ENCODE measurements around the gene VSNL1.
A peak's percentile ranks its signal among the peaks of the same experiment; 100 is the strongest.

VSNL1 gene

DNA sequence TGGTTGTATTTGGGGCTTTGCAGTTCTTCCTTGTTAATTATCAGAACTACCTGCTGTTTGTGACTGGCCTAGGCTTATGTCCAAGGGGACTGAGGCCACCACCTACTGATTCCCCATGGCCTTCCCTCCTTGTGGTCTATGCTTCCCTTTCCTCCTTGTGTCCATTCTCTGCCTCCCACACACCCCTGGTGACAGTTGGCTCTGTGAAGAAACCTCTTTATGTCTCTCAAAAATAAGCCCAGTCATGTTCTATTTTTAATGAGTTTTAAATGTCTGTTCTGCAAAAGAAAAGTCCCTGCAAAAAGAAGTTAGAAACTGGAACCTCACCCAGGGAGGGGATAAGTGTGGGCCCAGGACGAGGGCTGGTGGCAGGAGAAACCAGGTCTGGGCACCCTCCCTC lies 108.1 kb downstream of the VSNL1 start:
- no peak for DNase-seq

DNA sequence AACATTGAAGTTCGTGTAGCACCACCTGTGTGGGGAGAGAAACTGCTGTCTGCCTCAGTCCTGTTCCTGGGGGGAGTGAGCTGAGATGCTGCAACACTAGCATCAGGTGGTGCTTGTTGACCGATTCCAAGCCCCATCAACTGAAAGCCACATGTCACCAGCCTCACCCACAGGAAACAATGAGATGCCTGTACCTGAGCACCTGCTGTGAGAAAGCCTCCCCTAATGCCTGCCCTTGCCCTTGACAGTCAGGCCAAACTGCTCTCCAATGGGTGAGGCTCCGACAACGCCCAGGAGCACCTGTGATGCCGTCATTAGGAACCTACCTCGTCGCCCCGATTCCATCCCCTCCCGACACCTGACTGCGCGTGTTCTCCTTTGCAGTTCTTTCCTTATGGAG lies 108.5 kb downstream of the VSNL1 start:
- DNase-seq, result no peak

DNA sequence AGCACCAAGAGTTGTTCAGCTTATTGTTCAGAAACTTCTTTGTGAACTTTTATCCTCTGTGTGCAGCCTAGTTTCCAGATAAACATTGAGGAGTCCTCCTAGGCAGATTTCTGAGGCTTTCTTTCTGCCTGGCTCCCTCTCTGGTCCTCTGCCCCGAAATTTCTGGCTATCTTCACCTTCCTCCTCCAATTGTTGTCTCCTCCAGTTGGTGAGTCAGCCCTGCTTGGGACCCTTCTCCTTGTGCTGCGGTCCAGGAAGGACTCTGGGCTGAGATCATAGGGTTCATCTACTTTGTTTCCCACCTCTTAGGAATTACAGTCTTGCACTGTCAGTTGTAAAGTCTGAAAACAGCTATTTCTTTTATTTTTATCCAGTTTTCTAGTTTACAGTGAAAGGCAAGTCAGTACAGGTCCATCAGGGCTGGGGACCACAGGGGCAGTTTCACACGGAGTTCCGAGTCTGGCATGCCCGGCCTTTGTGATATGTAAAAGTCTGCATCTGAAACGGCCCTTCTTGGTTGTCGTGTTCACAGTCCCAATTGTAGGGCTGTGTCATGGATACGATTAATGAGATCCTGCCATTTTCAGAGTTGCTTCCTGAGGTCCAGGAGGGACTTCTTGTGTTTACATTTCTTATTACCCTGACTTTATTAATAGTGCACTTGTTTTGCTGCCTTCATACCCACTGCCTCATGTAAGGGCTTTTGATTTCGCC lies 112.3 kb downstream of the VSNL1 start:
- no peak for DNase-seq

DNA sequence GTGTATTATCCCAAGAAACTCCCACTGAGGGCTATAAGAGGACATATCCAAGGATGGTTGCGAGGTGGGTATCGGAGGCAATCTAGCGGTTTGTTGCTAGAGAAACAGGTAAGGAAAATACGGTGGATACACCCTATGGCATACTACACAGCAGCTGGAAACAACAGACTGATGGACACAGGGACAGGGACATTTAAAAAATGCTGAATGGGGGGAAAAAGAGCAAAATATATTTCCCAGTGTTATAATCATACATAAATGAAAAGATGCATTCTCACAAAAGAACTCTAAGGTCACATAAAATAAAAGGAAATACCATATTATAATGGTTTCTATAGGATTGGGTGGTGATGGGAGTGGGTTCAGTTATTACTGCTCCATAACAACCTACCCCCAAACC lies 117.3 kb downstream of the VSNL1 start:
- no peak for DNase-seq

DNA sequence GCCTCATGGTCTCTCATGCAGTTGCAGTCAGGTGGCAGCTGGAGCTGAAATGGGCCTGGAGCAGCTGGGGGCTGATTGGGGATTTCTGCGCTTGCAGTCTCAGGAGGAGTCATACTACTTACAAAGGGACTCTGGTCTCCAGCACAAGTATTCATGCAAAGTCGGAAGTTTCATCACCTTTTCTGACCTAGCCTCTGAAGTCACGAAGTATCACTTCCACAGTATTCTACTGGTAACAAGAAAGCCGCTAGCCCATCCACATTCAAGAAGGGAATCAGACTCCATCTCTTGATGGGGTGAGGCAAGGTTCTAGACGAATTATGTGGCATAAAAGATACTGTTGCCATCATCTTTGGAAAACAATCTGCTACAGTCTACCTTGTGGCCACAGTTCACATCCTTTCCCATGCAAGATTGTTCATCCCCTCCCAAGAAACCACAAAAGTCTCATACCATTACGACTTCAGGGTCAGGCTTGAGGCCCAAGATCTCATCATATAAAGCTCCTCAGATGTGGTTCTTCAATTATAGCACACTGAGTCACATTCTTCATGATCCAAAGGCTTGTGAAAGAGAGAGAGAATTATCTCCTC lies 117.9 kb downstream of the VSNL1 start:
- DNase-seq, result no peak

DNA sequence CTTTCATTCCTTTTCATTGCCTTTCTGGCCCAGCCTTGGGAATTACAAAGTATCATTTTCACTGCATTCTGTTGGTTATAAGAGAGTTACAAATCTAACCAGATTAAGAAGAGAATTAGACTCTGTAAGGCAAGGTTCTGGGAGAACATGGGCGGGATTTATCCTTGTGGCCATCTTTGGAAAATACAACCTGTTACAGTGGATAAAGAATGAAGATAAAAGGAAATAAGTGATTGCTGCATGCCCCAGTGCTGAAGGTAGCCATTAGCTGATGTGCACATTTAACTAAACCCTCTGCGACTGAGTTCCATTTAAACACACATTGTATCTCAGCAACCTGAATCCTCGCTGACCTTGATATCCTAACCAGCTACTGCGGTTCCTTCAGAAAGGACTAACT lies 119.7 kb downstream of the VSNL1 start:
- DNase-seq, result no peak

DNA sequence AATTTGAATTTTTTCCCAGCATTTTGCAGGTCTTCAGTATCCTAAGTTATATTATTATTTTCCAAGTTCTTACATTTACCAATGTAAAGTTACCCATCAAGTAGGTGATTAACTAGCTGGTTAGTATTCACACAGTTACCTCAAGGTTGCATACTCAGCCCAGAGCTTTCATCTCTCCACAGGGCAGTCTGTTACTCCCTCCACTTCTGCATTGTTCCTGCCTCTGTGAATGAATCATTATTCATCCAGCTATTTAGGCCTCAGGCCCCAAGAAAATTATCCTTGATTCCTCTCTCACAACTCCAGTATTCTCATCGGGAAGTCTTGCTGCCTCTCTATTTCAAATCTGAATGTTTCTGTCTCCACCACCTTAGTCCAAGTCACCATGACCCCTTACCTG lies 121.0 kb downstream of the VSNL1 start:
- no peak for DNase-seq

DNA sequence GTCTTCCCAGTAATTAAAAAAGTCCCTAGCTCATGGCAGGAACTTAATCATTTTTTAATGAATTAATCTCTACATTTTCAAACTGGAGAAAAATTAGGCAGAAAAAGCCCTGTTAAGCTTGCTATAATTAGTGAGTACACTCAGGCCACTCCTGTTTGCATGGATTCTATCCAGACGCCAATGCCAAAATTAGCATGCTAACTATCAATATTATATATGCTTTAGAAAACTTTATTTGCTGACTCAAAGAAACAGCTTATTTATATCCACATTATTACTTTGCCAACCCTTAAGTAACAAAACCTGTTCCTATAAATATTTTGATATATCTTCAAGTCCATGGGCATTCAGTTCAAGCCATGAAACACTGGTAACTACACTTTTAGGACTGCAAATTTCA lies 122.2 kb downstream of the VSNL1 start:
- DNase-seq, result no peak

DNA sequence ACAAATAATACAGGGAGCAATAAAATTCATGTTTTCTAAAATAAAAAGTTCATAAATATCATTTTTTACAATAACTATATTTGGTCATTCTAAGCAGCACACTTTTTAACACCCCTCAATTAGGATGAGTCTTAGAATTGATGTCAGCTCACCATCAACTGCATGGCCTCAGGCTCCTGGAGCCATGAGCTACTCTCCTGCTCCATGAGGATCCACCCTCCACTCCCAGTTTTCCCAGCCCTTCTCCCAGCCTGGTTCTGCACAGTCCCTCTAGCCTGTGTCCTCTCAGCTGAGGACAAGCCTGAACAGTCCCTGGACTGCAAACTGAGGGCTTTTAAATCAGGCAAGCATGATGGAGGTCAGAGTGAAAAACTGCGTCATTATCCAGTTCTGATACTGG lies 124.0 kb downstream of the VSNL1 start:
- DNase-seq, result no peak

DNA sequence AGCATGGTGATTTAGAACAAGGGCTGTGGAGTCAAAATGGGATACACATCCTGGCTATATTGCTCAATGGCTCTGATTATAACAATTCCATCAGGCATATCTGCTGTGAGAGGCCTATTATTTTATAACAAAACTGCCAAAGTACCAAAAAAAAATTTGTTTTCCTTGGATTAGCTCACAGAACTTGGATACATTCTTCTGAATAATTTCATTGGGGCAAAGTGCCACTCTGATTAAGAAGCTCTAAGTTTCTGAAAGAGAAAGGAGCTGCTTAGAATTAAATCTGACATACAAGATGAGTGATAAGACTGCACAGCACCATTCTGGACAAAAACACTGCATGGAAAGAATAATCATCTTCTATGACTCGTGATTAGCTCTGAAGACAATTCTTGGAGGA lies 127.4 kb downstream of the VSNL1 start:
- DNase-seq, result no peak

DNA sequence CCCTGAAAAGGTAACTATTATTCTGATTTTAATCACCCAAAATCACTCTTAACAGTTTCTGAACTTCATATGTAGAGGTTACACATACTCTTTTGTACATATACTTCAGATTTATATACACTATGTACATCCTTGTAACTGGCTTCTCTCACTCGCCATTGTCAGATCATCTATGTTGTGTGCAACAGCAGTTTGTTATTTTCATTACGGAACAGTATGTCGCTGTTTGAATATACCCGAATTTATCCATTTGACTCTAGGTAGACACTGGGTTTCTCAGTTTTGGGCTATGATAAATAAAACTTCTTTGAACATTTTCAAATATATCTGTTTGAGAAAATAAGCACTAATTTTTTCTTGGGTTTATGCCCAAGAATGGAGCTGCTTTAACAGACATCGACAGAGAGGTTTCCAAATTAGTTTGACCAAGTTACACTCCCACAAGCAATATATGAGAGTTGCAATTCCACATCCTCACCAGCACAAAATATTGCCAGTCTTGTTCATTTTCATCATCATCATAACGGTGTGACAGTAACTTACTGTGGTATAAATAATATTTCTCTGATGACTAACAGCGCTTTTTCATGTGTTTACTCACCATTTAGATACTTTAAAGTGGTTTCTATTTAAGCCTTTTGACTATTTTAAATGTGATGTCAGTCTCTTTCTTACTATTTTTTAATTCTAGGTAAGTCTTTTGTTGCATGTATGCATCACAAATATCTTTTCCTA lies 132.3 kb downstream of the VSNL1 start:
- peak; percentile 30 for DNase-seq

DNA sequence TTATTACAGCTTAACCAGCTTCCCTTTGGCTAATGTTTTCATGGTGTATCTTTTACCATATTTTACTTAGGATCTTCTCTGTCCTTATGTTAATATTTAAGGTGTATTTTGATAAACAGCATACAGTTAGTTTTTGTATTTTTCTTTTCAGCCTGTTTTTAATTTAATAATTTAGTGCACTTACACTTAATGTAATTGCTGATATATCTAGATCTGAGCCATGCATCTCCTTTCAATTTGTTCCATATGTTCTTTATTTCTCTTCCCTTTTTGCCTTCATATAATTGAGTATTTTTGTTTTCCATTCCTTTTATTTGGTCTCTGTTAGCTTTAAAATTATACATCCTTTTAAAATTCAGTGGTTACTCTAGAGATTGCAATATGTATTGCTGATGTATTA lies 134.3 kb downstream of the VSNL1 start:
- no peak for DNase-seq

DNA sequence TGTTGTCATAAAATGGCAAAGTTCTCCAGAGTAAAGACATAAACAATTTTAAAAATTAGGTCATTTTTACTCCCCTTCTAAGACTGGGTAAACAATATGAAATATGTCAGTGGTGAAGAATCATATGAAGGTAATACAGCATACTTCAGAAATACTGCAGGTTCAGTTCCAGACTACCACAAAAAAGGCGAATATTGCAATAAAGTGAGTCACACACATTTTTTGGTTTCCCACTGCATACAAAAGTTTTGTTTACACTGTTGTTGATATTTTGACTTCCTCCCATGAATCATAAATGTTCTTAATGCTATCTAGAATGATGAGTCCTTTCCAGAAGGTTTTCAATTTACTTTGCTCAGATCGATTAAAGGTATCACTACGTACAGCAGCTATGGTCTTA lies 139.6 kb downstream of the VSNL1 start:
- no peak for DNase-seq

DNA sequence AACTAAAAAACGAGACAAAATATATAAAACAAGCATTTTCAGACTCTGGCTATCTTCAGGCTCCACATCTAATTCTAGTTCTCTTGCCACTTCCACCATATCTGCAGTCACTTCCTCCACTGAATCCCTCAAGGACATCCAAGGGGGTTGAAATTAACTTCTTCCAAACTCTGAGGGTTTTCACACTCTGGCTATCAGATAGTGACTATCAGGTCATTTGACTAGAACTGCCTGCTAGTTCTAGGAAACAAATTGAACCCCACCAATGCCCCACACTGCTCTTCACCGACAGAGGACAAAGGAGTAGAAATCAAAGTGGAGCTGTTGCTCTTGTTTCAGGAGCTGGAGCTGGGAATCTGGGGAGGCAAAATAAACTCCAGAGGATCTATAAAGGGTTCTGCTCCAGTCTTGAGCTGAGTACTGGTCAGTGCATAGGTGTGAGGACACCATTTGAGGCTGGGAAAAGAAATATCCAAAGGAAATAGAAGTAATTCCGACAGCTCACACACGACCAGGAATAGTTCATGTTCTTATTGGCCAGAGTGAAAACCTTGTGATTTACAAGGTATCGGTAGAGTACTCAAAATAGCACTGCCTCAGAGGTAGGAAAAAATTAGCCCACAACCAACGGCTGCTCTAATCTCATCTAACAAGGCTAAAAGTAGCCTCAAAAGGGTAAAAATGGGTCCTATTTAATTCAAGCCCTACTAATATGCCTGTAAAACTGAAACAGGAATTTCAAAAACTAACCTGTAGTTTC lies 141.8 kb downstream of the VSNL1 start:
- no peak for DNase-seq

DNA sequence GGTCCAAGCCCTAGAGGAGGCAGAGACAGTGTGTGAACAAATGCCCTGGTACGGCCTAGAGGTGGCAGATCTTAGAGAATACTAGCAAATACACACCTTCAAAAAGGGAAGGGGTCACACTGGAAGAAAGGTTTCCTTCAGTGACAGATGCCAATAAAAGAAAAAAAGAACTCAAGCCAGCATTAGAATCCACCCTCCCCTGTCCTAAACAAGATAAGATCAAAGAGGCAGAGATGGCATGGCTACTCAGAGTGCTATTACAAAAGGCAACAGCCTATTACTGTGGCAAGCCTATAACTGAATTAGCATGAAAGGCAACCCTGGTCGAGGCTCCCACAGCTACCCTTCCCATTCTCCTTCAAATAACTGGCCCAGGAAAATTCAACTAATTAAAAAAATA lies 143.5 kb downstream of the VSNL1 start:
- no peak for DNase-seq

DNA sequence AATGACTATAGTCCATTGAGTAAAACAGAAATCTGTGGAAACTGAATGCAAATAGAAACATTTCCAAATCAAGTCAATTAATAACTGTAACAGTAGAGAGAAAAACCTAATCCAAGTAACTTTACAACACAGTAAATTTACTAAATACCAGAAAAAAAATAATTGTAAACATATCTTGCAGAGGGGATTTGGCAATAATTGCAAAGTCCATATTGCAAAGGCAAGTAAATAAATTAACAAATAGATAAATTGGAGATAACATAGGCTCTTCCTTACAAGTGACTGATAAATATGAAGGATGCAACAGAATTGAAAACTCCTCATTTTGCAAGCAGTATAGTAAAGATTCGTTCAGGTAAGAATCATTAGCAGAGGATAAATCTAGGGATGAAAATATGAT lies 148.1 kb downstream of the VSNL1 start:
- DNase-seq, result no peak

DNA sequence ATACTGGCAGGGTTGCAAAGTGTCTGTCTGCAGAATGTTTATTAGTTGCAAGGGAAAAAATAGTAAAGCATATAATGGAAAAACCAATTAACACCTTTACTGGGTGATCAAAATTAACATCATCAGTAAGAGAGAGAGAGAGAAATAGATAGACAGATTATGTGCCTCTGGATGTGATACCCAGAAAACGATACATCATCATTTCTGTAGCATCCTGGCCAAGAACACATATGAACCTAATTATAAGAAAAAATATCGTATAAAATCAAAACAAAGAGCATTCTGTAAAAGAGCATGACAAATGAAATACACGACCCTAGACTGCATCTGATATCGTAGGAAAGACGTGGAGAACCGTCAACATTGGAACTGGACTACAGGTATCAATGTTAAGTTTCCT lies 148.5 kb downstream of the VSNL1 start:
- no peak for DNase-seq

DNA sequence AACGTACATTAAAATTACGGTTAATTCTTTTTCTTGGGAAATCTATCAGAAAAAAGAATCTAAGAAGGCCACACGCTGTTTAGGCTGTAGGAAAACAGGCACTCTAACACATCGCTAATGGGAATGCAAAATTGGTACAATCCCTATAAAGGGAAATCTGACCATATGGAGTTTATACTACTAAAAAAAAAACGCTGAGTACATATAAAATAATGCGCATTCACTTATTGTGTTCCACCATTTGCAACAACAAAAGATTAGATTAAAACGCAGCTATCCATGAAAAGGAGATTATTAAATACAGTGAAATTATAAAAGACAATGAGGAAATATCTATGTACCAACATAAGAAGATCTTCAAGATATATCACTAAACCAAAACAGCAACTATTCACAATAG lies 150.3 kb downstream of the VSNL1 start:
- no peak for DNase-seq

Data from NCI-H226 (cell line).